Measurements from ENCODE around the gene CCDC9B.
A peak's percentile ranks its signal among the peaks of the same experiment; 100 is the strongest.

The CCDC9B gene

GRCh38 chr15:40365016-40365415, 24.3 kb upstream of the CCDC9B start:
- no peak for DNase-seq

GRCh38 chr15:40364251-40364650, 23.5 kb upstream of the CCDC9B start:
- no peak for DNase-seq

GRCh38 chr15:40363611-40364010, 22.9 kb upstream of the CCDC9B start:
- DNase-seq: no peak

- DNase-seq: no peak
Measured at GRCh38 chr15:40361640-40362039, 20.9 kb upstream of the CCDC9B start.

GRCh38 chr15:40360015-40360414, 19.3 kb upstream of the CCDC9B start:
- no peak for DNase-seq

- no peak for DNase-seq
Measured at GRCh38 chr15:40358471-40359353, 18.0 kb upstream of the CCDC9B start.

GRCh38 chr15:40357723-40358470, 17.2 kb upstream of the CCDC9B start, which contains the start of gene DISP2:
Gene DISP2 (plus strand): TSS chr15:40358219. CDS start chr15:40358322, 103 bp downstream.
- peak; percentile 78 for DNase-seq

- DNase-seq: no peak
Measured at GRCh38 chr15:40357246-40357645, 16.5 kb upstream of the CCDC9B start.

GRCh38 chr15:40355976-40356585, 15.3 kb upstream of the CCDC9B start:
- DNase-seq: no peak

- no peak for DNase-seq
Measured at GRCh38 chr15:40354408-40355171, 13.9 kb upstream of the CCDC9B start.

- no peak for DNase-seq
Measured at GRCh38 chr15:40353697-40354096, 13.0 kb upstream of the CCDC9B start.

- DNase-seq: no peak
Measured at GRCh38 chr15:40352281-40352901, 11.7 kb upstream of the CCDC9B start.

- no peak for DNase-seq
Measured at GRCh38 chr15:40349163-40349562, 8.4 kb upstream of the CCDC9B start.

GRCh38 chr15:40348474-40348870, 7.7 kb upstream of the CCDC9B start:
- DNase-seq: no peak

- DNase-seq: no peak
Measured at GRCh38 chr15:40347559-40348473, 7.1 kb upstream of the CCDC9B start.

GRCh38 chr15:40346579-40347558, 6.1 kb upstream of the CCDC9B start:
- no peak for DNase-seq

GRCh38 chr15:40345867-40346578, 5.3 kb upstream of the CCDC9B start:
- DNase-seq: no peak

- DNase-seq: no peak
Measured at GRCh38 chr15:40345225-40345866, 4.6 kb upstream of the CCDC9B start.

Data from kidney glomerular epithelial cell (primary cell).